Measurements from ENCODE around the gene SLC4A3. TPM values are rescaled to one million over a fixed set of nuclear protein-coding genes. Genes with fewer than 3 reads are reported as not detected.

Gene SLC4A3
- total and polyA plus RNA-seq, 5 donors from 2014 or later, result not detected

DNA sequence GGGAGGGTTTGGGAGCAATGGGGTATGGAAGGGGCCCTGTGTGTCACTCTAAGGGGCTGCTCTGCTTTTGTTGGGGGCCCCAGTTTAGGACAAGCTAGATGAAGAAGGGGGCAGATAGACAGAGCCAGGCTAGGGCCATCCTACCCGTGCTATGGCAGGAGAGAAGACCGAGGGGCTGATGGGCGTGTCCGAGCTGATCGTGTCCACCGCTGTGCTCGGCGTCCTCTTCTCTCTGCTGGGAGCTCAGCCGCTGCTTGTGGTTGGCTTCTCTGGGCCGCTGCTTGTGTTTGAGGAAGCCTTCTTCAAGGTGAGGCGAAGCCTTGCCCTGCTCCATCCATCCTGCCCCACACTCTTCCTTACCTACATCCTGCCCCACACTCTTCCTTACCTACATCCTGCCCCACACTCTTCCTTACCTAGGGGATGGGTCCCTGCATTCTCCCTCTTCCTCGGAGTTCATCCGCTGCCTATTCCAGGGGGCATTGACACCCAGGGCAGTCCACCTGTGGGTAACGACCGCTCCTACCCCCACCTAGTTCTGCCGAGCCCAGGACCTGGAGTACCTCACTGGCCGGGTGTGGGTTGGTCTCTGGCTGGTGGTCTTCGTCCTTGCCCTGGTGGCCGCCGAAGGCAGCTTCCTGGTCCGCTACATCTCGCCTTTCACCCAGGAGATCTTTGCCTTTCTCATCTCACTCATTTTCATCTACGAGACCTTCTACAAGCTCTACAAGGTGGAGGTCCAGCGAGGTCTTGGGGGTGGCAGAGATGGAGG, 8.9 kb downstream of the SLC4A3 start:
- Mint-ChIP-seq H3K27me3 (no peaks in the 10 kb centered on the region), H3K9me3 (peaks cover 0 to 4% (median 0%) of the 10 kb centered on the region in 7 donors), H3K27ac (no peak overlapping the region), H3K4me3 (no peak overlapping the region), H3K4me1 (peaks cover 0 to under 1% (median 0%) of the 10 kb centered on the region in 4 donors), H3K36me3 (no peaks in the 10 kb centered on the region)
- Histone ChIP-seq H3K4me3 (ENCODE audit: low read depth, low read length) (no peak overlapping the region), H3K27me3 (ENCODE audit: control insufficient read depth, insufficient read depth, low read length) (no peaks in the 10 kb centered on the region), H3K4me1 (ENCODE audit: control insufficient read depth, insufficient read depth, low read length, poor library complexity, severe bottlenecking) (no peaks in the 10 kb centered on the region), H3K27ac (ENCODE audit: insufficient read depth, low read length, poor library complexity, severe bottlenecking) (no peak overlapping the region), H3K9me3 (ENCODE audit: control insufficient read depth in 2 of 2, low read length in 2 of 2) (no peaks in the 10 kb centered on the region), H3K36me3 (ENCODE audit: control insufficient read depth, insufficient read depth, low read length) (no peaks in the 10 kb centered on the region)
- no peak for DNase-seq
- ATAC-seq (ENCODE audit: low read depth in 2 of 2), result no peak

DNA sequence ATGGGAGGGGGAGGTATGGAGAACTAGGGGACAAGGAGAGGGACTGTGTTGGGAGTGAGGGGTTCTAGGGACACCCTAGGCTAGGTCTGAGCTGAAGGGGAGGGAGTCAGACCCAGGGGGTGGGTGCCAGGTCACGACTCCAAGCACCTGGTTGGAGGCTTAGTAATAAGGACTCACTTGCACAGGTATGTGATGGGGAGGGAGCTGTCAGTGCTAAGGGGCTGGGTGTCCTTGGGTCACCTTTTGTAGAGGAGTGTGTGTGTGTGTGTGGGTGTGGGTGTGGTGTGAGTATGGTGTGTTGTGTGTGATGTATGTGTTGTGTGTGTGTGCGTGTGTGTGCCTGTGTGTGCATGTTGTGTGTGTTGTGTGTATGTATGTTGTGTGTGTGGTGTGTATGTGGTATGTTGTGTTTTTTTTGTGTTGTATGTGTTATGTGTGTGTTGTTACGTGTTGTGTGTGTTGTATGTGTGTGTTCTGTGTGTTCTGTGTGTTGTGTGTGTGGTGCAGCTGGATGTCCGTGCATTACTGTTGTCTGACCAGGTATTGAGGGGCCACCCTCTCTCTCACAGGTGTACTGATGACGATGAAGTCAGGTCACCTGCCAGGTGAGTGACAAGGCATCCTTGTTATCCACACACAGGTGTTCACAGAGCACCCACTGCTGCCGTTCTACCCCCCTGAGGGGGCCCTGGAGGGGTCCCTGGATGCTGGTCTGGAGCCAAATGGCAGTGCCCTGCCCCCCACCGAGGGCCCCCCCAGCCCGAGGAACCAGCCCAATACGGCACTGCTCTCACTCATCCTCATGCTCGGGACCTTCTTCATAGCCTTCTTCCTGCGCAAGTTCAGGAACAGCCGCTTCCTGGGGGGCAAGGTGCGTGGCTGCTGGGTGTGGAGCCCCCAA, 9.8 kb downstream of the SLC4A3 start:
- Mint-ChIP-seq H3K27me3 (no peaks in the 10 kb centered on the region), H3K4me1 (peaks cover 0 to 2% (median 0%) of the 10 kb centered on the region in 4 donors), H3K27ac (peak overlapping the region in 1 of 3 donors; percentile 40), H3K4me3 (no peak overlapping the region), H3K9me3 (peaks cover 0 to 4% (median 0%) of the 10 kb centered on the region in 7 donors), H3K36me3 (no peaks in the 10 kb centered on the region)
- ATAC-seq (ENCODE audit: low read depth in 2 of 2) (no peak), DNase-seq (no peak)
- no peak overlapping the region for H3K27ac ChIP-seq (ENCODE audit: insufficient read depth, low read length, poor library complexity, severe bottlenecking)
- H3K4me1 ChIP-seq (ENCODE audit: control insufficient read depth, insufficient read depth, low read length, poor library complexity, severe bottlenecking), result no peaks in the 10 kb centered on the region
- H3K27me3 ChIP-seq (ENCODE audit: control insufficient read depth, insufficient read depth, low read length), result no peaks in the 10 kb centered on the region
- no peaks in the 10 kb centered on the region for H3K9me3 ChIP-seq (ENCODE audit: control insufficient read depth in 2 of 2, low read length in 2 of 2)
- H3K4me3 ChIP-seq (ENCODE audit: low read depth, low read length), result no peak overlapping the region
- no peaks in the 10 kb centered on the region for H3K36me3 ChIP-seq (ENCODE audit: control insufficient read depth, insufficient read depth, low read length)

DNA sequence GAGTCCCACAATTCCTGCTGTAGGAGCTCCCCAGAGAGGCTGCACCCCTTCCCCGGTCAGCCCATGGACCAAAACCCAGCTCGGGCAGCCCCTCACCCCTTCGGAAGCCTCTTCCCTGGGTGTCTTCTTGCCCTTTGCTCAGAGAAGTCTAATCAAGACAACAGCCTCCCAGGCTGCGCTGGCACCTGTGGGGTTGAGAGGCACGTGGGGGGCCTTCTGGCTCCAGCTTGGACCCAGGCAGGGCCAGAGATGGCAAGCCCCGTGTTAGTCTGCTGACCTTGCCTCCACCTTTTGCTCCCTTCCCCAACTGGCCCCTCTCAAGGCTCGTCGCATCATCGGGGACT, 10.4 kb downstream of the SLC4A3 start:
- no peaks in the 10 kb centered on the region for H3K36me3 ChIP-seq (ENCODE audit: control insufficient read depth, insufficient read depth, low read length)
- H3K9me3 Mint-ChIP-seq, result peaks cover 0 to 4% (median 0%) of the 10 kb centered on the region in 7 donors
- no peak overlapping the region for H3K27ac ChIP-seq (ENCODE audit: insufficient read depth, low read length, poor library complexity, severe bottlenecking)
- no peaks in the 10 kb centered on the region for H3K9me3 ChIP-seq (ENCODE audit: control insufficient read depth in 2 of 2, low read length in 2 of 2)
- no peak for DNase-seq
- H3K4me3 ChIP-seq (ENCODE audit: low read depth, low read length), result no peak overlapping the region
- no peaks in the 10 kb centered on the region for H3K27me3 ChIP-seq (ENCODE audit: control insufficient read depth, insufficient read depth, low read length)
- no peak for ATAC-seq (ENCODE audit: low read depth in 2 of 2)
- H3K4me3 Mint-ChIP-seq, result no peak overlapping the region
- H3K27me3 Mint-ChIP-seq, result no peaks in the 10 kb centered on the region
- H3K4me1 ChIP-seq (ENCODE audit: control insufficient read depth, insufficient read depth, low read length, poor library complexity, severe bottlenecking), result no peaks in the 10 kb centered on the region
- peaks cover 0 to 8% (median 1%) of the 10 kb centered on the region in 4 donors for H3K4me1 Mint-ChIP-seq
- H3K36me3 Mint-ChIP-seq, result no peaks in the 10 kb centered on the region
- no peak overlapping the region for H3K27ac Mint-ChIP-seq

DNA sequence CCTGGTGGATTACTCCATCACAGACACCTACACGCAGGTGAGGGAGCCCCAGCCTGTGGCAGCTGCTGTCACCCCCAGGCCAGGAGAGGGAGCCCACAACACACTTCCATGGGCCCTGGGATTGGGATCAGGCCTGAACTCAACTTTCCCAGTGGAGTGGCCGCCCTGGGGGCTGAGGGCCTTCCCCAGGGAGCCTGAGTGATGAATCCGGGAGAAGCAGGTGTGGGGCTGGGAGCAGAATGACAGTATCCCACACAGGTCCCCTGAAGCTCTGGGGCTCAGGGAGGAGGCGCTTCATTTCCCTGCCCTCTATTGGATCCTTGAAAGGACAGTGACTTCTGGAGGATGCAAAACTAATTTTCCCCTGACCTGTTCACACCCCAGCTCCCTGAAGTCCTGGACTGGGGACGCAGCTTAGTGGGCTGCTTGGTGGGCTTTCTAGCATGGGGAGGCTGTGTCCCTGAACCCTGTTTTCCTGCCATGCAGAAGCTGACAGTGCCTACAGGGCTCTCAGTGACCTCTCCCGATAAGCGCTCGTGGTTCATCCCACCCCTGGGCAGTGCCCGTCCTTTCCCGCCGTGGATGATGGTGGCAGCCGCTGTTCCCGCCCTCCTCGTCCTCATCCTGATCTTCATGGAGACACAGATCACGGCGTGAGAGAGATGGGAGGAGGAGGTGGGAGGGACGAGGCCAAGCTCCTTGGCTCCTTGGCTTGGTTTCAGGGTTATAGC, 11.0 kb downstream of the SLC4A3 start:
- Histone ChIP-seq H3K27me3 (ENCODE audit: control insufficient read depth, insufficient read depth, low read length) (no peaks in the 10 kb centered on the region), H3K4me1 (ENCODE audit: control insufficient read depth, insufficient read depth, low read length, poor library complexity, severe bottlenecking) (no peaks in the 10 kb centered on the region), H3K27ac (ENCODE audit: insufficient read depth, low read length, poor library complexity, severe bottlenecking) (no peak overlapping the region), H3K4me3 (ENCODE audit: low read depth, low read length) (no peak overlapping the region), H3K9me3 (ENCODE audit: control insufficient read depth in 2 of 2, low read length in 2 of 2) (no peaks in the 10 kb centered on the region), H3K36me3 (ENCODE audit: control insufficient read depth, insufficient read depth, low read length) (no peaks in the 10 kb centered on the region)
- DNase-seq (no peak), ATAC-seq (ENCODE audit: low read depth in 2 of 2) (no peak)
- peaks cover 0 to 8% (median 2%) of the 10 kb centered on the region in 4 donors for H3K4me1 Mint-ChIP-seq
- H3K27ac Mint-ChIP-seq, result no peak overlapping the region
- no peaks in the 10 kb centered on the region for H3K27me3 Mint-ChIP-seq
- H3K9me3 Mint-ChIP-seq, result peaks cover 0 to 4% (median 0%) of the 10 kb centered on the region in 7 donors
- no peaks in the 10 kb centered on the region for H3K36me3 Mint-ChIP-seq
- H3K4me3 Mint-ChIP-seq, result no peak overlapping the region

DNA sequence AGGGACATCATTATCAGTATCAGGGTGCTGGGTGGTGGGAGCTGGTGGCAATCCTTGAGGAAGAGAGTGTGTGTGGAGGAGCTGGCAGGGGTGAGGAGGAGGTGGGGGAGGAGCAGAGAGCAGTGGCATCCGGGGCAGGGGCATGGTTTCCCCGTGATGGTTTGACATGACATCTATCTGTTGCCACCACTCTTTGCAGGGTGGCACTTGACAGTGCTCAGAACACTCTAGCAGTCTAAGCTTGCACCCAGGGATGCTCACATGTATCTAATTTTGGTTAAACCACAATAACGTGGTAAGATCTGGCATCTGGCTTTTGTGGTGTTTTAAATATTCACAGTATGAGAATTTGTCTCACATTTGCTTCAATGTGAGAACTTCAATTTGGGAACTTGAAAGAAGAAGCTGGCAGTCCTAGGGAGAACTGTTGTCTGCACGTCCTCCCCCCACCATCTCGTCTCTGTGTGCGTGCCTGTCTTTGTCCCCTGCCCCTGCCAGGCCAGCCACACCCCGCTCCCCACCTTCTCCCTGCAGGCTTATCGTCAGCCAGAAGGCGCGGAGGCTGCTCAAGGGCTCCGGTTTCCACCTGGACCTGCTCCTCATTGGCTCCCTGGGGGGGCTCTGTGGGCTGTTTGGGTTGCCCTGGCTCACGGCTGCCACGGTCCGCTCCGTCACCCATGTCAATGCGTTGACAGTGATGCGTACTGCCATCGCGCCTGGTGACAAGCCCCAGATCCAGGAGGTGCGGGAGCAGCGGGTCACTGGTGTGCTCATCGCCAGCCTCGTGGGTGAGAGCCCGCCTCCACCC, 11.7 kb downstream of the SLC4A3 start:
- ATAC-seq (ENCODE audit: low read depth in 2 of 2) (no peak), DNase-seq (no peak)
- Mint-ChIP-seq H3K27me3 (no peaks in the 10 kb centered on the region), H3K27ac (no peak overlapping the region), H3K36me3 (no peaks in the 10 kb centered on the region), H3K9me3 (peaks cover 0 to 3% (median 0%) of the 10 kb centered on the region in 7 donors), H3K4me3 (no peak overlapping the region), H3K4me1 (peaks cover 0 to 8% (median 2%) of the 10 kb centered on the region in 4 donors)
- Histone ChIP-seq H3K27me3 (ENCODE audit: control insufficient read depth, insufficient read depth, low read length) (no peaks in the 10 kb centered on the region), H3K9me3 (ENCODE audit: control insufficient read depth in 2 of 2, low read length in 2 of 2) (no peaks in the 10 kb centered on the region), H3K4me1 (ENCODE audit: control insufficient read depth, insufficient read depth, low read length, poor library complexity, severe bottlenecking) (no peaks in the 10 kb centered on the region), H3K36me3 (ENCODE audit: control insufficient read depth, insufficient read depth, low read length) (no peaks in the 10 kb centered on the region), H3K27ac (ENCODE audit: insufficient read depth, low read length, poor library complexity, severe bottlenecking) (no peak overlapping the region), H3K4me3 (ENCODE audit: low read depth, low read length) (no peak overlapping the region)

DNA sequence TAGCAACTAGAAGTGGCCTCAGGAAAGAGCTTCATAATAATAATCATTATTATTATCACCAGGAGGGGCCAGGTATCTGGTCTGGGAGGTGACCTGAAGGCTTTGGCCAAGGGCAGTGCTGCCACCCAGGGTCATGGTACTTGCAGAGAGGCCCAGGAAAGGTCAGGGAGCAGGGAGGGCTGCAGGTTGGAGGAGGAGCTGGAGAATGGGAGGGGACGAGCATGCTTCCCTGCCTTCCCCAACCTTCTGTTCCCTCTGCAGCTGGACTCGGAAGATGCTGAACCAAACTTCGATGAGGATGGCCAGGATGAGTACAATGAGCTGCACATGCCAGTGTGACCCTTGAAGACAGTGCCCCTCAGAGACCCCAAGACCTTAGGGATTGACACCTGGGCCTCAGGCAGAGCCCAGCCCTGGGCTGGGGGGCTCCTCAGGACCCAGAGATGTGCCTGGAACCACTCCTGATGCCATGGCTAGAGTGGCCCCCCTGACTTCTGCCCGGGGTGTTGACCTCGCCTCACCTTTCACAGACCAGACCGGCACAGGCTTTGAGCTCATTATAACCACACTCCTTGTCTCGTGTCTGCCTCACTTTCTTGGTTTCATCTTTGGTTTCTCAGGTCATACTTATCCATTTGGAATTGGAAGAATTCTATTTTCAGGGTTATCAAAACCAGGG, 14.1 kb downstream of the SLC4A3 start:
- Mint-ChIP-seq H3K36me3 (no peaks in the 10 kb centered on the region), H3K4me3 (peak overlapping the region in 1 of 4 donors; percentile 44), H3K9me3 (peaks cover 0 to 3% (median 0%) of the 10 kb centered on the region in 7 donors), H3K27me3 (peaks cover 7% of the 10 kb centered on the region), H3K4me1 (peaks cover 0 to 8% (median 2%) of the 10 kb centered on the region in 4 donors), H3K27ac (no peak overlapping the region)
- ATAC-seq (ENCODE audit: low read depth in 2 of 2), result no peak
- Histone ChIP-seq H3K27ac (ENCODE audit: insufficient read depth, low read length, poor library complexity, severe bottlenecking) (no peak overlapping the region), H3K27me3 (ENCODE audit: control insufficient read depth, insufficient read depth, low read length) (no peaks in the 10 kb centered on the region), H3K4me3 (ENCODE audit: low read depth, low read length) (no peak overlapping the region), H3K9me3 (ENCODE audit: control insufficient read depth in 2 of 2, low read length in 2 of 2) (no peaks in the 10 kb centered on the region), H3K4me1 (ENCODE audit: control insufficient read depth, insufficient read depth, low read length, poor library complexity, severe bottlenecking) (no peaks in the 10 kb centered on the region), H3K36me3 (ENCODE audit: control insufficient read depth, insufficient read depth, low read length) (no peaks in the 10 kb centered on the region)
- DNase-seq, result no peak
